Measurements from ENCODE around the gene FRMD4A.
"Not testable (repeated sequence)": the region's sequence is repeated elsewhere in the genome, so short reads cannot be mapped to it uniquely, and the experiment has no call there.

The FRMD4A gene

DNA sequence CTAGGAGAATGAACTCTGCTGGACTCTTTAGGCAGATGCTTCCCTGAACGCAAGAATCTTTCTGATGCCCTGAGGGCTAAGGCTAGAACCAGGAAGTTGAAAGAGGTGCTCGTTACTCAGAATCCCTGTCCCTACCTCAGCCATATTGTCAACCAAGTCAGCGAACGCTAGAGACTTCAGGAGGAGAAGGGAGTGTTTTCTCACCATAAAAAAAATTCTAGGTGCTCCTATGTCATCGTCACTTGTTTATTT is 384.6 kb downstream of the FRMD4A start:
- DNase-seq (ENCODE audit: low spot score): no peak

DNA sequence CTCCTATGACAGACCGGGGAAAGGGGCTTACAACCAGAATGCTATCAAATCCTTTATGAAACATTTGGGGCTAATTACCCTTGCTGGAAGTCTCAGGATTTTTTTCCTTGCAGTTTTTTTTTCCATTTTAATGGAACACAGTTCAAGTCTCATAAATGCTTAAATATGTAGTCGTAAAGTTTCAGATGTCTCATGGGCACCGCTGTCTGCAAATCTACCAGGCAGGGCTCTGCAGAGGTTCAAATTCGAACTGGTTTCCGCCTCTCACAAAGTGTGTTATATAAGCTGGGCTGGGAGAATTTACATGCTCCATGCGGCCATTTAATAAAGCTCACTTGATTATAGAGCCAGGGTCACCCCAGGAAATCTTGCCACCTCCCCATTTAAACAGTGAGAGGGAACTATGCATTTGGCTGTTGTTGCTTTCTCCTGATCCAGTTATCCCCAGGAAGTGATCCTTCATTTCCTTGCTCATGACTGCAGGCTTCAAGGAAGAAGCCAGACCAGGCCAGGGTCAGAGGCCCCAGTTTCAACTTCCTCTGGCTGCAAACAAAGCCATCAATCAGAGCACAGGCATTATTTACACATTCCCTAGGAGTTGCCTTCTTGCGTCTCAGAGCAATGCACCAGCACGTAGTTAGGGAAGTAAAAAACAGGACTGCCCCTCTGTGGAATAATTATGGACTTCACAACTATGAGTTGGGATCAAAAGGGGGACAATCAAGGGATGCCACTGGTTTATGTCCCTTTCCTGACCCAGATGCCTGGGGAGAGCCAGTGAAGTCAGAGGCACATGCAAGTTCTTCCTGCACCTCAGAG is 385.1 kb downstream of the FRMD4A start:
- no peak for DNase-seq (ENCODE audit: low spot score)

DNA sequence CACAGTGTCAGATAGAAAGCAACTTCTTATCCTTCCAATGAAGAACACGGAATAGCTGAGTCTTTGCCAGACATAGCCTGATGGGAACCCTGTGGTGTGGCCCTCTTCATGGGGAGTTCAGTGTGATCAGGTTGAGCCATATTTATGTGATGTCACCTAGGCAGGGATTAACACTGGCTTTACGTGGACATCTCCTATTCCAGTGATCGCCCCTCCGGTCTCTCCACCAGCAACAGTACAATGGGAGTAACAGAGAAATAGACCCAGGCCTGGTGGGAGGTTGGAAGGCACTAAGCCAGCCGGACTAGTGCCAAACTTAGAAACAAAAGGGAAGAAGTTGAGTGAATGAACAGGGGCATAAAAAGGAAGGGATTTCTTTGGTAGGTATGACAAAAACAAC is 385.9 kb downstream of the FRMD4A start:
- DNase-seq (ENCODE audit: low spot score): no peak

DNA sequence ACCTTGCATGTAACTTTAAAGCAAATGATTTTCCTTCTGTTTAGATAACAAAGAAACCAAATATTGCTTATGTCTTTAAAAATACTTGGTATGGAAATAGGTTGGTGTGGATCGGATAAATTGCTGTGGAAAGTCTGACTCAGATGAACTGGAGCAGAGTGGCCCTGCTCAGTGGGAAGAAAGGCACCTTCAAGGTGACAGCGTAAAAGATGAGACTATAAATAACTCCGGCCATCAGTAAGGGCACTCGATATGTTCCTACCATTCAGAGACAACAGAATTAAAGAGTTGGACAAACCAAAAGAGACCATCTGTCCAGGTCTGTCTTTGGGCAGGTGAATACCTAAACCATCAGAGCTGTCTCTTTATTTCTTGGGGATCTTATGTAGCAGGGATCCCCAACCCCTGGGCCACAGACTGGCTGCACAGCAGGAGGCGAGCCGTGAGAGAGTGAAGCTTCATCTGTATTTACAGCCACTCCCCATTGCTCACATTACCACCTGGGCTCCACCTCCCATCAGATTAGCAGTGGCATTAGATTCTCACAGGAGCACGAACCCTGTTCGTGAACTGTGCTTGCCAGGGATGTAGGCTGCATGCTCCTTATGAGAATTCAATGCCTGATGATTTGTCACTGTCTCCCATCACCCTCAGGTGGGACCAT is 386.9 kb downstream of the FRMD4A start:
- no peak for DNase-seq (ENCODE audit: low spot score)

DNA sequence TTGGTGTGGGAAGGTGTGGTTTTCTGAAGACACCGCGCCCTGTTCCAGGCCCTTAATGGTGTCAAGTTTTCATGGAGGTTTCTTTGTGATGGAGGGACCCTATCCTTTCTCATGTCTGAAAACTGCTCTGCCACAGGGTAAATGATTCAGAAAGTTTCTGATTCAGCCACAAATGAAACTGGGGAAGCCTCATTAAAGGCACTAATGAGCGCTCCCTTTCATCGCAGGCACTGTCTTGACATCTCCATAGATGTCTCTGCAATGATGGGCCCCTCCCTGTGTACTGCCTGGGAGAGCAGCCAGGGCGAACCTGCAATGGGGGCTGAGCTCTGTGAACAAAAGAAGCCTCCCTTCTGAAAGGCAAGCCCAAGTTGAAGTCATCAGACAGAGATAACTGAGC is 388.7 kb downstream of the FRMD4A start:
- no peak for DNase-seq (ENCODE audit: low spot score)

DNA sequence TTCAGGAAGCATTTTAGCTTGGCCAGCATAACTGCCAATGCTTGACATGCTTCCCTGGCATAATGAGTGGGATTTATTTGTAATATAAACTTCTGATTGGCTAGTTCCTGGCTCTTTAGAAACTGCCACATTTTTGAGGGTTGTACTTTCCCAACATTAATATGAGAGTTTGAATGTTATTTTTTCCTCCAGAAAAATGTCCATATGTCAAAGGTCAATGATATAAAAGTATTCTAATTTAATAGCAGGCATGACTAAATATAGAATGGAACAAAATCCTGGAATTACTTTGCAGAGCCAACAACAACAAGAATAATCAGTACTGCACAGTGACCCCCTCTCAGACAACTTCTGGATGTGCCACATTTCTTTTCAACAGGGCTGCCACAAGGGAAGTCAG is 391.3 kb downstream of the FRMD4A start:
- DNase-seq (ENCODE audit: low spot score): no peak

DNA sequence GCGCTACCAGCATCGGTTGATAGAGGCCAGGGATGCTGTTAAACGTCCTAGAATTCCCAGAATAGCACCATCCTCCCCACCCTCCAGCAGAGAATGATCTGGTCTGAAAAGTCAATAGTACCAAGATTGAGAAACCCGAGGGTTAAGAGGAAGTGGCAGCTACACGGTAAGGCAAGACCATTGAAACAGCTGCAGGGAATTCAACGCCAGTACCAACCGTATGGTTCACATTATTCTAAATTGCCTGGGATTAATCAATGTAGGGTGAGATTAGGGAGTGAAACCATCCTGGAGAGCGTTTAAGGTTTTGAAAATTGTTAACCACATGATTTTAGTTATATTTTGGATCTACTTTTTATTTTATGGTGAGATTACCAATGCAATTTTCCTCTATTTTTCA is 391.8 kb downstream of the FRMD4A start:
- DNase-seq (ENCODE audit: low spot score): no peak

DNA sequence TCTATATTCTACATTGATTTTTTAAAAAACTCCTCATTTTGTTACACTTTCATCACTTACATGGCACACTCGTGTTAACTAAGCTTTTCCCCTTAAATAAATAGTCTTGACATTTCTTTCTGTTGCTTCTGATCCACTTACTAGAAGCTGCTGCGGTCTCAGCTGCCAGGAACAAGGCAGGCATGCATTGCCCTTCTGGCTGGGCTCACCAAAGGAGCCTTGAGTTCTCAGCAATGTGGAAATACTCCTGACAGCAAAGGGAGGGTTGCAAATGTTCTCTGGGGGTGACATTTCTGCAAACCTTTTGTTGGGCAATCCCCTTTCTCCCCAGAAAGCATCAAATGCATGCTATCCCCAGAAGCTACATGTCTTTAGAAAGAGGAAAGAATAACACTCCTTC is 393.9 kb downstream of the FRMD4A start:
- DNase-seq (ENCODE audit: low spot score): no peak

DNA sequence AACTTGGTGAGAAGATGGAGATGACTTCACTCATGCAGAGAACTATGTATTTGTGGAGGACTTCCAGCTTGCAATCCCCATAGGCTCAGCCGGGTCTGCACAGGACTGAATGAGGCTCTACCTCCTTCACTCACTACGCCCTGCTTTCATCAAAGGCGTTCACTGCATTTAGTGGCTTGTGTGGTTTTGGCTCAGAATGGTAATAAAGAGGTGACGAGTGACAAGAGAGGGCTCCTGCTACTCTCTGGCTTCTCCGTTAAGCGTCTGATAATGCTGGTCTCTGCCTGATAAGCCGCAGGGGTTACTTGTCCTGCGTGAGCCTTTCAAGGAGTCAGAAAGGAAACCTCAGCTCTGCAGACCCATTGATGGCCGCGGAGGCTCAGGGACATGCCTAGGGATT is 400.6 kb downstream of the FRMD4A start:
- no peak for DNase-seq (ENCODE audit: low spot score)

DNA sequence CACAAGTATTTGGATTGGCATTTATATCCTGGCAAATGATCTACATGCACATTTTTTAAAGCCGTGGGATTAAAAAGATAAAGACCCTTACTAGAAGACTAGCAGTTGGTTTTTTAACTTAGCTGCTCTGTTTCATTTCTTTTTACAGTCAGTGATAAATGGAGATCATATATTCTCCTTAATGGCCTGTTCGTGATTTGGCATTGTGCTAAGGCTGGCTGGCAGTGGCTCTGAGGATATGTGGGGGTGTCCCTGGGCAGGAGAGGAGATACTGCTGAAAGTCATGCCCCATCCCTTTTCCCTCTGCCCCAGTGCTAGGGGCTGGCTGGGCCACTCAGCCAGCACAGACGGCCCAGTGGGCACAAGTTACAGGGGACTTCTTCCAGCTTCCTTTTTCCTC is 402.3 kb downstream of the FRMD4A start:
- DNase-seq (ENCODE audit: low spot score): no peak

DNA sequence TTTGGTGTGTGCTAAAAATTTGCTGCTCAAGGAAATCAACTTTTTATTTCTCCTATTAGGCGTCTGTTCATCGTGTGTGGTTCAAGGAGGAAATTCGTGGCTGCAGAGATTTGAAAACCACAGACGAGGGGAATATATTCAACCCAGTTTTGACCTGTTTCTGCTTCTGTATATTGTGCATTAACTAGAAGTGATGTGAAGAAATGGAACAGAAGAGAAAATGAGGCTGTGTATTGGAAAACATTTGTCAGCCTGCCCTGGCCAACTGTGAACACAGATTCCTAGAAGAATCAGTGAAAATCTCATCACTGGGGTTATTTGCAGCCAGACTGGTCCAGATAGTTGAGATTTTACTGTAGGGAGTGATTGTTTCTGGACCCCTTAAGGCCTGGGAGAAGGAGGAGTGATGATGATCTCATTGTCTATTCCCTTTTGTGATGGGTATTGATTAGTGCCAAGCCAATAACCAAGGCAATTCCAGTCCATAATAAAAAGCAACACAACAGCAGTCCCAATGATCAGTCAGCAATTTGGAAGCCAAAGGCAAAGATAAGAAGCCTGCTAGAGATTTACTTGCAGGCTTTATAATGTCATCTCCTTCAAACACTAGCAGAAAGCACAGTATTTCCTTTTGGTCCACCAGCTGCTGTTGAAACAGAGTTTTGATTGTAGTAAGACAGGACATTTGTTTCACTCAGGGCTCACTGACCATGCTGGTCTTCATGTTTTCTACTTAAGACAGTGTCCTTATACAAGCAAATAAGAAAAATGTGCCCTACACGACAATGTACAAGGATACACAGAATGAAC is 404.5 kb downstream of the FRMD4A start:
- no peak for DNase-seq (ENCODE audit: low spot score)

DNA sequence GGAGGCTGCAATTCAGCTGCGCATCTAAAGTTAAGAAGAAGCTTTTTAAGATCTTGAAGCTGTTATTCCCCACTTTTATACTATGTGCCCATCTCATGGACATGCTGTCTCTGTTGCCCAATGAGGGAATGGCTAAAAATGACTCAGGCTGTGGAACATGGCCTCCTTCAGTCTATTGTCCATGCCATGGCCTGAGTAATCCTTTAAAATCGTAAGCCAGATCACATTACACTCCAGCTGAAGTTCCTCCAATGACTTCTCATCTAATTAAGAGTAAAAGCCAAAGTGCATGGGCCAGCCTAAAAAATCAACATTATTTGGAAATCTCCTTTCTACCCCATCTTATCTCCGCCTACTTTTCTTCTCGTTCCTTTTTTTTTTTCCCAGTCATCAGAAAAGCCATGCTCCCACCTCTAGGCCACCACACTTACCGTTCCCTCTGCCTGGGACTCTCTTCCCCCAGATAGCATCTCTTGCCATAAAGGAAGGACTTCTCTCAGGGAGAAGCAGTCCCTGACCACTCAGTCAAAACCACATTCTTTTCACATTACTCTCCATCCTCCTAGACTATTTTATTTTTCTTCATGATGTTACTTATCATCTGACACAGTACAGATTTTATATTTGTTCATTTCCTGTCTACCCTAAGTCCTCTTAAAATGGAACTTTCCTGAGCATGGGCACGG is 406.5 kb downstream of the FRMD4A start:
- peak; percentile 57 for DNase-seq (ENCODE audit: low spot score)

DNA sequence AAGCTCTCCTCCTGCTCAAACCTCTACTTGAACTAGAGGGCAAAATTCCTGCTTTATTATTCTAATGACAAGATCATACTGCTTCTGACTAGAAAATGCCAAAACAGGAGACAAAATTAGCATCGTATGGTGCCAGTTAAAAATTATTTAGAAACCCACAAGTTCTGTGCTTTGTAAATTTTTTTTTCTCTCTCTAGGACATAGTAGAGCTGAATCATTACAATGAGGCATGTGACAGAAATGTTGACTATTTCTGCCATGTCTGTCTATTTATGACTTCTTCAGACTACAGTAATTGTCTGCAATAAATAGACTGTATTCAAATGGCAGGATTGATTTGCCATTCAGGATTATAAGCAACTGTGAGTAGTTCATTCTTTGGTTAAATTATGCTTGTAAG is 408.1 kb downstream of the FRMD4A start:
- DNase-seq (ENCODE audit: low spot score): no peak

DNA sequence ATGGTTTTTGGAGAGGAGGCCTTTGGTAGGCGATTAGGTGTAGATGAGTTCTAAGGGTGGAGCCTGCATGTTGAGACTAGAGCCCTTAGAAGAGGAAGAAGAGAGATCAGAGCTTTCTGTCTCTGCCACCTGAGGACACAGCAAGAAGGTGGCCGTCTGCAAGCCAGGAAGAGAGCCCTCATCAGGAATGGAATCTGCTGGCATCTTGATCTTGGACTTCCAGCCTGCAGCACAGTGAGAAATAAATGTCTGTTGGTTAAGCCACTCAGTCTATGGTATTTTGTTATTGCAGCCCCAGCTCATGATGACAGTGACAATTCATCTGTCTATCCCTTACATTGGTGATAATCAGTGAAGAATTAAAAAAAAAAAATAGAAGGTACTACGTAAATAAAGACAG is 408.8 kb downstream of the FRMD4A start:
- no peak for DNase-seq (ENCODE audit: low spot score)

DNA sequence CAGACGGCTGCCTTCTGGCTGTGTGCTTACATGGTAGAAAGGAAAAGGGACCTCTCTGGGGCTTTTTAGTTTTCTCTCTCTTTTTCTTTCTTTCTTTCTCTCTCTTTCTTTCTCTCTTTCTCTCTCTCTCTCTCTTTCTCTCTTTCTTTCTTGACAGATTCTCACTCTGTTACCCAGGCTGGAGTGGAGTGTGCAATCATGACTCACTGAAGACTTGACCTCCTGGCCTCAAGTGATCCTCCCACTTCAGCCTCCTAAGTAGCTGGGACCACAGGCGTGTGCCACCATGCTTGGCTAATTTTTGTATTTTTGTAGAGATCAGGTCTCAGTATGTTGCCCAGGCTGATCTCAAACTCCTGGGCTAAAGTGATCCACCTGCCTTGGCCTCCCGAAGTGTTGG is 409.6 kb downstream of the FRMD4A start:
- DNase-seq (ENCODE audit: low spot score): not testable (repeated sequence)

DNA sequence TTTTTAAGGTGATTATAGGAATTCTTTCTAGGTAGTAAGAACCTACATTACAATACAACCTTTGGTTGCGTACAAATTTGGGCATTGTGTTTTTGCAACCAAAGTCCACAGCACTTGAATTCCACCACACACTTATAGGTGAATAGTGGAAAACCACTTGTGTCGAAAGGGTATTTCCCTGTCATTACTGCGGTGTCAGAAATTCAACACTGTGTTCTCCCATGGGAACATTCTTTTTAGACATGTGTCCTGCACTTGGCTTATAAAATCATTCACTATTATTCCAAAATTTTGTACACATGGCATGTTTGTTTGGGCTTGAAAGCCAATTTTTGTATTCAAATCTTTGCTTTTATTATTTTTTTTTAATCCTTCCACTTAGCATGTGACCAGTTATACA is 410.3 kb downstream of the FRMD4A start:
- DNase-seq (ENCODE audit: low spot score): no peak

DNA sequence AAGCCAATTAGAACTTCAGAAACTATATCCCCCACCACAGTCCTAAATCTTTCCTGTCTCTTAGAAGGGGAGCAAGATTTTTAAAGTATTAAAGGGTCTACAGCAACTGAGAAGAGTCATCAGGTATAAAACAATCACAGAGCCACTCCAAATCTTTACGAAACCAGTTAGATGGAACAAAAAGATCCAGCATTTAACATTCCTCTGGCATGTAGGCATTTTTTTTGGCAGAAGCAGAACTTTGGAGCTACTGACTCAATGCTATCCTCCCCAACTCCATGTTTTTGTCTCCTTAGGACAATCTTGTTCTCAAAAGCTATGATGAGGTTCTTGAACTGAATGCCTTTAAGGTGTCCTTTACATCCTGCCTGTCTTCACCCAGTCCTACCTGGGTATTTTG is 410.7 kb downstream of the FRMD4A start:
- no peak for DNase-seq (ENCODE audit: low spot score)

DNA sequence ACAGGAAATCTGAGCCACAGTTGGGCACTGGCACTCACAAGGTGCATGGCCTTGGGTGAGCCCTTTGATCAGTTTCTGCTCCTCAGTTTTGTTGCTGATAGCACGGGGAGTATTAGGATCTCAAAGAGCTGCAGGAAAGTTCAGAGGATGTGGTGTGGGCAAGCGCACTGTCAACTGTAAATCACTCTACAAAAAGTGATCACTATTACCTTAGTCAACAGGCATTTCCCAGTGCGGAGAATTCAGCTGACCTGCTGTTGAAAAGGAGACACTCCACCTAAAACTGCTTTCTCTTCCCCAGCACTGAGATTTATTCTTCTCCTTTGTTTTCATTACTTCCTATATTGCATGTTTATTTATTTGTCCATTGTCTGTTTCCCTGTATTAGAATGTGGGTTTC is 412.9 kb downstream of the FRMD4A start:
- no peak for DNase-seq (ENCODE audit: low spot score)

DNA sequence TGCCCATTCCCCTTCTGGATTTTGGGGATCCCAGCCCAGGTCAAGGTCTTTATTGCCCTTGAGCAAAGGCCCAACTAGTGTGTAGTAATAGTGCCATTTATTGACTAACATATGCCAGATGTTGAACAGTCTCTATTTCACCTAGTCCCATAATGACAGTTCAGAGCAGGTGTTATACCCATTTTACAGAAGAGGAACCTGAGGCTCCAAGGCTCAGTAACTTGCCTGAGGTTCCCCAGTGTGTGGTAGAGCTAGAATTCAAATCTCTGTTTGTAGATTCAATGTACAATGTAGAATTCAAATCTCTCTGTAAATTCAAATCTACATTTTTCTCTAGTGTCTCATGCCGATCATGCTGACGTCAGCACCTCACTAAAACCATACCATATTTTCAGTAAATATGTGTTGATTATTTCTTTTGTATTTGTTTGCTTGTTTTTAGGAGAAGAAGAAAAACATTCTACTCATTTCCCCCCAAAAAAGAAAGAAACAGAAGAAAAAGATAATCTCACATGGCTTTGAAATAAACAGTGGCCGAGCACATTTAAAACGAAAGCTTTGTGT is 414.3 kb downstream of the FRMD4A start:
- no peak for DNase-seq (ENCODE audit: low spot score)

DNA sequence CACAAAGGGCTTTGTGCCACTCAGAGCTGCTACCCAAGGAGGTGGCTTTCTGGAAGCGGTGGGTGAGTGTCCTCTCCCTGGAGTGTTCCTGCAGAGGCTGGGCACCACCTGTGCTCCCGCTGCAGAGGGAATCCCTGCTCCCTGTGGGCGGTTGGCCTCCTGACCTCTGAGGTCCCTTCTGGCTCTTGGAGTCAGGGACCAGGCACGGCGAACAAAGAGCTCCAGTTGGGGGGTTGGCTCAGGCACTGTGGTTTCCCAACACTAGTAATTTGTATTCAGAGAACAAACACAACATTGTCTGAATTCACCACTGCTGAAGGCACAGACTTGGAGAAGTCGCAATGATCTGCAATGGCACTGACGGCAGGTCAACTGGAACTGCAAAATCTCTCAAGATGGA is 415.0 kb downstream of the FRMD4A start:
- no peak for DNase-seq (ENCODE audit: low spot score)

DNA sequence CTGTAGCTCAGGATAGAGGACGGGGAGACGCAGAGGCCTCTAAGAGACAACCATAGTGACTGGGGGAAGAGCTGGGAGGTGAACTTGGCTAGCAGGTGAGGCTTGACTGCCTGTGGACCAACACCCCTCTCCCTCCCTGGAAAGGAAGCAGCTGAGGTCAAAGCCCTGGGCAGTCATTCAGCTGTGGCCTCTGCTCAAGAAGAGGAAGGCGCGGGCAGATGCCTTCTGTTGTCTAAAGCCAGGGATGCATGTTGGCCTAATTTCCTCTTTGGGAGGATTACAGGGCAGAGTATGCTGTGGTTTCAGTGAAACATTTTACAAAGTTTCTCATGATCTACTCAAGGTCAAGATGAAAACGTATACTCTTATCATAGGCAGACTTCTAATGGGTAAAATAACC is 416.8 kb downstream of the FRMD4A start:
- no peak for DNase-seq (ENCODE audit: low spot score)

DNA sequence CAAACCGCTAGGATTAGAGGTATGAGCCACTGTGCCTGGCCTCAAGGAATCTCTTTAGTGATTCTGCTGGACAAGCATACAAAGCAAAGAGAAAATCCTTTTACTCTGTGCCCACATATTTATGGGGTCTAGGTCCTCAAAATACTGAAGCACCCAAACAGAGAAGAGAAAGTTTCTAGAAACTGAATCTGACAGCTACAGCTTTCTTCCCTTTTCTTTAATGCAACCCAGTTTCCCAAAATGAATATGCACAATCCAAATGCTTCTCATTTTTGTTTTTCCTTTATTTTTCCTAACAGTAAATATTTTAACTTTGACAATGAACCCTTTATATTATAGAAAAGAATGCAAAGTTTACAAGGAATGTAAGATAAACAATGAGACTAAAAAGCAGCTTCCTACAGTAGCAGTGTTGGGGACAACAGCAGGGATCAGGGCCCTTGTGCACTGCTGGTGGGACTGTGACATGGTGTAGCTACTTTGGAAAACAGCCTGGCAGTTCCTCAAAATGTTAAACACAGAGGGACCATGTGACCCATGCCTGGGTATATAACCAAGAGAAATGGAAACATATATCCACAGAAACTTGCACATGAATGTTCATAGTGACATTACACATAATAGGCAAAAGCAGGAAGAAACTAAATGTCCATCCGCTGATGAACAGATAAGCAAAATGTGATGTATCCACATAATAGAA is 418.8 kb downstream of the FRMD4A start:
- DNase-seq (ENCODE audit: low spot score): no peak
